Measurements from ENCODE around the gene LRP6.

- TF ChIP-seq CTCF (conservative IDR thresholded peaks at IDR 0.05 in 1 of 2, IDR thresholded peaks at IDR 0.05 in 1 of 2; ENCODE audit: low read depth in 1 of 2, low read length in 2 of 2) = no peak
- TF ChIP-seq EZH2 (IDR thresholded peaks at IDR 0.05; ENCODE audit: low read length, missing control alignments) = no peak
These were observed 15.4 kb upstream of the LRP6 start for GRCh38 chr12:12282202-12282601.
